Stimulated activated CD8-positive, alpha-beta memory T cell treated with anti-CD3 and anti-CD28 coated beads, Interleukin-4, amount 100 ng/mL, for 48 hours (primary cell): ENCODE data around the gene PRR23E.

Experiments
- DNase-seq: peaks from one replicate; pipeline ENCODE4 v3.0.0-alpha.2; 2020

PRR23E gene

DNA sequence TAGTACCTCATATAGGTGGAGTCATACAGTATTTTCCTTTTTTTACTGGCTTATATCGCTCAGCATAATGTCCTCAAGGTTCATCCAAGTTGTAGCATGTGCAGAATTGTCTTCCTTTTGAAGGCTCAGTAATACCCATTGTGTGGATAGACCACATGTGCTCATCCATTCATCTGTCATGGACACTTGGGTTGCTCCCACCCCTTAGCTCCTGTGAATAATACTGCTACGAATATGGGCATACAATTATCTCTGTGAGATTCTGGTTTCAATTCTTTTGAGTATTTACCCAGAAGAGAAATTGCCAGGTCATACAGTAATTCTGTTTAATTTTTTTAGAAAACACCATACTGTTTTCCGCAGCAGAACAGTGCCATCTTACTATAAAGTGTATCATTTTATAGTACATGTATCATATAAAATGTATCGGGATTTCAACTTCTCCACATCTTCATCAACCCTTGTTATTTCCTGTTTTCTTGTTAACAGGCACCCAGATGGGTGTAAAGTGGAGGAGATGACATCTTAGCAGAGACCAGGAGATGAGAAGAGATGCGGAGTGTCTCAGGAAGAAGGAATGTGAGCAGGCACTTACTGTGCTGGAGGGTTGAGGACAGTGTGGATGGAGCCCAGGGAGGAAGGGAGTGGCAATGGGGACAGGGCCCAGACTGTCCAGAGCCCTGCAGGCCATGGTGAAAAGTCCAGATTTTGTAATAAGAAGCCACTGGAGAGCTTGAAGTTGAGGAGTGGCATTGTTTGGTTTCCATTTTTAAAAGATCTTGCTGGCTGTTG lies 27.0 kb upstream of the PRR23E start:
- DNase-seq, result no peak

GRCh38 chr3:127166501-127167065 lies 26.3 kb upstream of the PRR23E start:
- no peak for DNase-seq

DNA sequence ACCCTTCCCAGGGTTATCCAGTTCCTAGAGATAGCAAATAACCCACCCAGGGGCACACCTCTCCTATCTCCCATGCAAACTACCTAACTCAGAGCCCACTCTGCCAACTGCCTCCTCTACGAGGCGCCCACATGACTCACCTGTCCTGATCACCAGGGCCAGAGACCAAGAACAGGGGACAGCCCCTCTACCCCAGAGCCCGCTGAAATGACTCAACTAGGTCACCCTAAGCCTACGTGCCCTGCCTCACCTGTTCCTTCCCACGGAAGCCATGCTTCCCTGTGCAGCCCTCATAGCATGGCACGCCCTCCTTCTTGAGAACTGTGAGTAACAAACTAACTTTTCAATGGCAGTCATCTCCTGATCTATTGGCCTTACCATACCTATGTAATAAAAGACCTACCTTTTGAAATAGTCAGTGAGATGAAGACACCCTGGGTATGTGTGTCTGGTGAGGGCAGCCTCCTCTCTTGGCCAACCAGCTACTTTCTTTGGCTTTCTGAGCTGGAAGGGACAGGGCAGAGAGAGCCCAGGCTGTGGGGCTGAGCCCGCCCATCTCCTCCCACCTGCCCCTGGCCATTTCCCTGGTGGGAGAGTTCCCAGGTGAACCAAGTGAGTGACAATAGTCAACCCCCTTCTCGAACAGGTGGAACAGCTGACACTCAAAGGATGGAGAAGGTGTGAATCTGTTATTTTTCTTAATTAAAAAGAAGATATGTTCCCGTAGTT lies 25.5 kb upstream of the PRR23E start:
- no peak for DNase-seq

DNA sequence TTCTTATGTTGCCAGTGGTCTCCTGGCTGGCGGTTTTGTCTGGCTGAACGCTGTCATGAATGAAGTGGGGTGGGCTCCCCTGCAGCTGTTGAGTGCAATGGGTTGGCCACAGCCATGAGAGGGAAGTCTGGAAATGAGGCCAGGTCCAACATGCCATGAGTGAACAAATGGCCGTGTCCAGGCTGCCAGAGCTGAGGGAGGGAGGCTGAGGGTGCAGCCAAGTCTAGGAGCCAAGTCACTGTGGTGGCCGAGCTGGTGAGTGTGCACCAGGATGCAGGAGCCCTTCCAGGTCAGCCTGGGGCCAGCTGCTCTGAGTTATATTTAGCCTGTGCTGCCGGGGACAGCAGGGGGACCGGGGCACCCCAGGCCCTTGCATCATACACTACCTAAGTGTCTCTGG lies 24.7 kb upstream of the PRR23E start:
- no peak for DNase-seq

GRCh38 chr3:127170814-127171213 lies 22.1 kb upstream of the PRR23E start:
- DNase-seq, result no peak

- no peak for DNase-seq
Measured at GRCh38 chr3:127171320-127171719, 21.6 kb upstream of the PRR23E start.

DNA sequence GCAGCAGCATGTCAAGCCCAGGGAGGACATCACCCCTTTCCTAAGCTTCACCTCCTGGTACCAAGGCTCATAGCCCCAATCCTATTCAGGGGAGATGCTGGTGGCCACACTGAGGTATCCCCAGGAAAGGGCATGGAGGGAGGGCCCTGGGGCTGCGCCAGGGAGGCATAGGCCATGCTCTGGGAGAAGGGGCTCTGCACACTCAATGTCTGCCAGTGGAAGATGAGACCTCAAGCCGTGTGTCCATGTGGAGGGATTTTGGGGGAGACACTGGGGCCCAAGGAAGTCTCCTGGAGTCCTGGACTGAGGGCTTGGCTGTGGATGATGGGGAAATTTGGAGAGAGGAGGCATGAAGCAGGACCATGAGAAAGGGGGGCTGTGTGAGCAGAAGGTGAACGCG lies 21.2 kb upstream of the PRR23E start:
- no peak for DNase-seq

DNA sequence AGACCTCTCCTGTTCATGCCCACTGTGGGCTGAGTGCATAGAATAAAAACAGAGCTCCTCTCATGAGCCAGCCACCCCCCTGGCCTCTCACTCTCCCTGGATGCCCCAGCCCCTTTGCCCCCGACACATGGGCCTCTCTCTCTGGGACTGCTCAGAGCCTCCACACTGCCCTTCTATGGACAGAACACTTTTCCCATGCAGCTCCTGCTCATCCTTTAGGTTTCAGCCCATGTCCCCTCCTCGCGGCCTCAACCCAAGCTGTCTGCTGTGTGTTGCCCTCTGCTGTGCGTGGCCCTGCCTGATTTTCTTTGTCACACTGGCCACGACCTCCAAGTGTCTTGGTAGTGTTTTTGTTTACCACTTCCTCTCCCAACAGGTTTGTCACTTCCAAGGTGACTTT lies 20.7 kb upstream of the PRR23E start:
- DNase-seq, result no peak

DNA sequence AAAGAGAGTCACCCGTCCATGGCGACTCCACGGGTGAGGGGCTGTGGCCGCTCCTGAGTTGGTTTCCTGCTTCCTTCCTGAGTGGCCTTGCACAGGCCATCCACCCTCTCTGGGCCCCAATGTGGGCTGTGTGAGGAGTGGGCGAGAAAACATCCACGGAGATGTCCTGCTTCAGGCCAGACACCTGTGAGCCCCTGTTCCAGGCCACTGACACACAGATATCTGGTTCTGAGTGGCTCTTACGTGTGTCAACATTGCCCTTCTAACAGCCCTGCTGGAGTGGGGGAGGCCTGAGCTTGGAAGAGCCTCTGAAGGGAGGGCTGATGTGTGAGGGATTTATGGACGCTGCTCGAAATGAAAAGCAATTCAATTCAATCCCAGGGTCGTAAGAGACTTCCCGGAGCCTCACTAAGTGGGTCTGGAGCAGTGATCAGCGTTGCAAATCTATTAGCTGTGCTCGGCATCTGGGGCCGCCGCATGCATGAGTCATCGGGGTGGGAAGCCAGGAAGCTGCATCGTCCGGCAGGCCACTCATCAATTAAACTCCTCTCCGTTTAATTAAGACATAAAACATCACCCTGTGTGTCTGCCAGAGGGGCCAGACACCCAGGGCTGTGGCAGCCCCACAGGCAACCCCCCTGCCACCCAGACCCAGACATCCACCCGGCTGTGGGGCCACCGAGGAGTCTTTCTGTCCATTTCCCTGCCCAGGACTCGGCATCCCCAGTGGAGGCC lies 20.0 kb upstream of the PRR23E start:
- no peak for DNase-seq

- no peak for DNase-seq
Measured at GRCh38 chr3:127173516-127174166, 19.3 kb upstream of the PRR23E start.

GRCh38 chr3:127174284-127174683 lies 18.6 kb upstream of the PRR23E start:
- no peak for DNase-seq

DNA sequence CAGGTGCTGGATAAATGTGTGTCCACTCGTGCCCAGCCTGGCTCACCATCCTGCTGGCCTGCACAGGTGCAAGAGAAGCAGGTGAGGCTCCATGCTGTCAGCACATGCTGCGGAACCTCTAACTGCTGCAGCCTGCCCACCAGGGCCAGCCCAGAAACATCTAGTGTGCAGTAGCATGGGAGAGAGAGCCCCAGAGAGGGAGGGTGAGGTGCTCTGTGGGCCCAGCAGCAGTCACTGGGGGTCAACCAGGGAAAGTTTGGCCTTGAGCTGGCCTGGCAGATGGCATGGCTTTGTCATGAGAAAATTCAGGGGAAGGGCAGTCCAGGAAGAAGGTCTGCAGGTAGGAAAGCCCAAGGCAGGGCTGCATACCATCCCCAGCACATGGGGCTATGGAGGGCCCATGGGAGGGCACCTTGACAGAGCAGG lies 18.2 kb upstream of the PRR23E start:
- DNase-seq, result no peak

DNA sequence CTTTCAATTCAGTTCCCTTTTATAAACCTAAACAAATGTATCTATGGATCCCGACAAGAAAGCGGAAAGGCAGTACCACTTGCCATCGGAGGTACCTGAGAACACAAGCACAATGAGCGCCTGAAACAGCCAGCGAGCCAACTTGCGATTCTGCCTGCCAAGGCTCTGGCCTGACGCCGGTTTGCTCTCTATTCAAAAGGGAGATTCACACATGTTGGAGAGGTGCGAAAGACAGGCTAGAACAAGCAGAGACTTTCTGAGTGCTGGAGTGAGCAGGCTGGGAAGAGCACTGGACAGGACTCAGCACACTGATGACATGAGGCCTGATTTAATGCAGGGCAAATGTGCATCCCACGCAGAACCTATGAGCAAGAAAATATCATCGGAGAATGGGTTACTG lies 17.7 kb upstream of the PRR23E start:
- DNase-seq, result no peak

- DNase-seq, result no peak
Measured at GRCh38 chr3:127177226-127177625, 15.7 kb upstream of the PRR23E start.

- no peak for DNase-seq
Measured at GRCh38 chr3:127180859-127181258, 12.1 kb upstream of the PRR23E start.

- no peak for DNase-seq
Measured at GRCh38 chr3:127182431-127182830, 10.5 kb upstream of the PRR23E start.

GRCh38 chr3:127182848-127183714 lies 9.8 kb upstream of the PRR23E start:
- no peak for DNase-seq

- DNase-seq, result no peak
Measured at GRCh38 chr3:127183931-127184869, 8.7 kb upstream of the PRR23E start.

GRCh38 chr3:127184870-127185216 lies 8.1 kb upstream of the PRR23E start:
- no peak for DNase-seq

DNA sequence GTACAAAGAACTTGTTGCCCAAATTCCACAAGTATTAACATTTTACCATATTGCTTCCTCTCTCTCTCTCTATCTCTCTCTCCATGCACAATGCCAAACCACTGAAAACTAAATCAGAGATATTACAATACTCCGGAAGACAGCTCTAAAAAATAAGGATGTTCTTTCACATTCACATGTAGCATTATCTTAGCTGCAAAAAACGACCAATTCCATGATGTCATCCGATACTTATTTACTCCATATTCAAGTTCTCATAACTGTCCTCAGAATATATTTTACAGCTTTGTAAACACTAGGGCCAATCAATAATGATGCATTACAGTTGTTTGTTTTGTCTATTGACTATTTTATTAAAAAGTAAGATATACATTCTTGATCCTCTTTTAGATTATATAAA lies 7.7 kb upstream of the PRR23E start:
- DNase-seq, result no peak
